SK-N-SH (cell line): ENCODE data around the gene KCNE1. TPM values are rescaled to one million over a fixed set of nuclear protein-coding genes. Genes with fewer than 3 reads are reported as not detected.

Experiments
- CTCF ChIA-PET: fragments of 300-600, 350-600 bp; formaldehyde crosslinking; extraction: SDS; loops from one replicate; lab custom pipeline; 2021; lab: Yijun Ruan, JAX
- POLR2A ChIA-PET: fragments of 350-600 bp; sonication (Branson Sonifier 250); formaldehyde crosslinking; extraction: SDS; loops from one replicate; lab custom pipeline; 2020; ENCODE audit warnings: antibody characterized with exemption, inconsistent platforms; lab: Yijun Ruan, JAX
- DNase-seq: peaks from one replicate; pipeline ENCODE4 v3.0.0; 2012
- H2AFZ ChIP-seq: fragments of 200-600 bp; sonication (generic); 2 replicates; pipeline ENCODE4 v1.8.1; 2016; ENCODE audit warnings: antibody characterized with exemption, mild to moderate bottlenecking, low read depth
- H3F3A ChIP-seq: fragments of 200-600 bp; sonication (generic); replicated peaks from 2 replicates; pipeline ENCODE3; 2016; ENCODE audit warnings: antibody characterized with exemption, mild to moderate bottlenecking; ENCODE audit not compliant: insufficient read depth
- H3K27ac ChIP-seq, 2 experiments: fragments of 200-500 bp in 1 of 2; fragments of 200-600 bp in 1 of 2; sonication (Bioruptor generic) in 1 of 2; sonication (generic), shearing (Covaris generic) in 1 of 2; 2 replicates each; pipeline versions ENCODE4 v1.5.1 to v1.6.1; 2014 to 2016; ENCODE audit warnings: low read depth in 2 of 2, inconsistent platforms in 1 of 2, low read length in 1 of 2, mild to moderate bottlenecking in 1 of 2, mixed read lengths in 1 of 2
- H3K27me3 ChIP-seq: fragments of 200-600 bp; sonication (generic), shearing (Covaris generic); 2 replicates; pipeline ENCODE4 v1.6.1; 2016; ENCODE audit warnings: mixed run types; ENCODE audit not compliant: insufficient read depth
- H3K36me3 ChIP-seq, 2 experiments: fragments of 200-500 bp in 1 of 2; fragments of 200-600 bp in 1 of 2; sonication (Bioruptor generic) in 1 of 2; sonication (generic) in 1 of 2; replicated peaks in 1 of 2; 2 replicates each; pipeline versions ENCODE3 to v1.5.1; 2014 to 2016; ENCODE audit warnings: low read length in 1 of 2, mild to moderate bottlenecking in 1 of 2; ENCODE audit not compliant: insufficient read depth in 2 of 2, control insufficient read depth in 1 of 2
- H3K4me1 ChIP-seq, 2 experiments: fragments of 200-500 bp in 1 of 2; fragments of 200-600 bp in 1 of 2; sonication (Bioruptor generic) in 1 of 2; sonication (generic), shearing (Covaris generic) in 1 of 2; 2 replicates each; pipeline versions ENCODE4 v1.5.1 to v1.6.1; 2014 to 2016; ENCODE audit warnings: low read depth in 1 of 2, low read length in 1 of 2, mixed run types in 1 of 2; ENCODE audit not compliant: insufficient read depth in 2 of 2, control insufficient read depth in 1 of 2
- H3K4me2 ChIP-seq: fragments of 200-600 bp; sonication (generic), shearing (Covaris generic); 2 replicates; pipeline ENCODE4 v1.6.1; 2017; ENCODE audit warnings: mixed run types
- H3K4me3 ChIP-seq, 2 experiments: fragments of 200-500 bp in 1 of 2; fragments of 200-600 bp in 1 of 2; sonication (Bioruptor generic) in 1 of 2; sonication (generic), shearing (Covaris generic) in 1 of 2; 2 replicates each; pipeline versions ENCODE4 v1.5.1 to v1.8.1; 2014 to 2016; ENCODE audit warnings: low read depth in 2 of 2, inconsistent platforms in 1 of 2, low read length in 1 of 2, mild to moderate bottlenecking in 1 of 2, mixed read lengths in 1 of 2, moderate library complexity in 1 of 2
- H3K79me2 ChIP-seq: fragments of 200-600 bp; sonication (generic); 2 replicates; pipeline ENCODE4 v1.8.1; 2017; ENCODE audit warnings: mild to moderate bottlenecking; ENCODE audit not compliant: insufficient read depth
- H3K9ac ChIP-seq: fragments of 200-600 bp; sonication (generic); 2 replicates; pipeline ENCODE4 v1.6.1; 2017; ENCODE audit warnings: mixed run types
- H3K9me2 ChIP-seq: fragments of 200-600 bp; sonication (generic); 2 replicates; pipeline ENCODE4 v1.6.1; 2017; ENCODE audit warnings: mixed run types
- H3K9me3 ChIP-seq: fragments of 200-600 bp; sonication (generic); 2 replicates; pipeline ENCODE4 v1.6.1; 2017; ENCODE audit warnings: mixed run types, mild to moderate bottlenecking, moderate library complexity
- H4K20me1 ChIP-seq: fragments of 200-600 bp; sonication (generic); 2 replicates; pipeline ENCODE4 v1.6.1; 2017; ENCODE audit warnings: mild to moderate bottlenecking, mixed run types; ENCODE audit not compliant: insufficient read depth
- ELF1 ChIP-seq: IDR thresholded peaks from 2 replicates; pipeline ENCODE4 v1.4.0; 2012
- EZH2phosphoT487 ChIP-seq: fragments of 200-600 bp; sonication (generic); IDR thresholded peaks from 2 replicates; pipeline ENCODE4 v1.6.1; 2017; ENCODE audit warnings: low read depth, mixed run types, mild to moderate bottlenecking, antibody characterized with exemption, moderate library complexity, borderline replicate concordance
- FOXM1 ChIP-seq: IDR thresholded peaks from 2 replicates; pipeline ENCODE4 v1.4.0; 2012; ENCODE audit warnings: low read depth, mild to moderate bottlenecking
- GABPA ChIP-seq: IDR thresholded peaks from 2 replicates; pipeline ENCODE4 v1.4.0; 2012; ENCODE audit warnings: low read depth, mild to moderate bottlenecking
- GATA2 ChIP-seq: sonication (generic); formaldehyde crosslinking; IDR thresholded peaks from 2 replicates; pipeline ENCODE4 v1.5.0; 2020; ENCODE audit warnings: mild to moderate bottlenecking, missing genetic modification reagents
- JUND ChIP-seq: IDR thresholded peaks from 2 replicates; pipeline ENCODE4 v1.4.0; 2012
- NFIC ChIP-seq: IDR thresholded peaks from 2 replicates; pipeline ENCODE4 v1.4.0; 2012; ENCODE audit warnings: borderline replicate concordance
- RAD21 ChIP-seq: IDR thresholded peaks from 2 replicates; pipeline ENCODE4 v1.6.1; 2012; ENCODE audit warnings: mild to moderate bottlenecking, low read length
- SIN3A ChIP-seq: IDR thresholded peaks from 2 replicates; pipeline ENCODE4 v1.6.1; 2012; ENCODE audit warnings: low read depth, mild to moderate bottlenecking, low read length, moderate library complexity, borderline replicate concordance
- SMC3 ChIP-seq: IDR thresholded peaks from 2 replicates; pipeline ENCODE4 v1.6.1; 2012; ENCODE audit warnings: low read depth, low read length, improper control_type of control experiment
- TCF12 ChIP-seq: IDR thresholded peaks from 2 replicates; pipeline ENCODE4 v1.4.0; 2012
- YY1 ChIP-seq: IDR thresholded peaks from 2 replicates; pipeline ENCODE4 v1.4.0; 2012; ENCODE audit warnings: low read depth, mild to moderate bottlenecking
- WGBS: methylation state at CpG from one replicate; pipeline ENCODE4 v1.1.6; 2017; ENCODE audit warnings: low lambda C conversion rate; 5-methylcytosine and 5-hydroxymethylcytosine counted together
- polyA plus RNA-seq, 3 experiments: library from polyadenylated mRNA; depleted of rRNA; stranded (reverse); fragments of >200 nt; gene quantifications; 2 replicates each; pipeline ENCODE4 v1.2.3, GENCODE V29; 2012
- TF ChIP-seq, protein P1 (sequence below): IDR thresholded peaks from 2 replicates; pipeline ENCODE4 v1.6.1; 2012; ENCODE audit warnings: mild to moderate bottlenecking, low read depth, low read length, moderate library complexity
- TF ChIP-seq, protein P2 (sequence below): fragments of 200-600 bp; sonication (generic); IDR thresholded peaks from 2 replicates; pipeline ENCODE4 v1.6.1; 2017; ENCODE audit warnings: antibody characterized with exemption, mild to moderate bottlenecking, moderate library complexity
- TF ChIP-seq, protein P3 (sequence below): IDR thresholded peaks from 2 replicates; pipeline ENCODE4 v1.4.0; 2012; ENCODE audit warnings: low read depth
- TF ChIP-seq, protein P4 (sequence below): fragments of 150-350 bp; IDR thresholded peaks from 2 replicates; pipeline ENCODE4 v1.6.1; 2017; ENCODE audit warnings: antibody characterized with exemption, low read length, low read depth, borderline replicate concordance
- TF ChIP-seq, protein P5 (sequence below): IDR thresholded peaks from 2 replicates; pipeline ENCODE4 v1.4.0; 2012; ENCODE audit warnings: low read depth, borderline replicate concordance

The KCNE1 gene
- polyA plus RNA-seq, 1 of the 3 experiments (the other 2 are of a cell fraction), result 0.16 TPM

DNA sequence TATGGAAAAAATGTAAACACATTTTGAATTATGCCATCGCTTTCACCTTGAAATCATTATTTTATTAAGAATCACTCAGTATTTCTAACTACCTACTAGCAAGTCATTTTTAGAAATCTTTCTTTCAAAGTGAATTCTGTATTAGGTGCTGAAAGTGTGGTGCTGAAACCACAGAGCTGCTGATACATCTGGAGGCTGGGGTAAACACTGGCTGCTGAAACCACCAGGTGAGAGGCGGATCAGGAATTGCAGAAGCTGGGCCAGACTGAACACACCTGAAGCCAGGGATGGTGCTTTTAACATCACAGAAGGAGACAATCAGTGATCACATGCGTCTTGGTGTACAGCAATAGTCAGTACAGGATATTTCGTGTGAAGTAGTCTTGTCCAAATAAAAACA, 42.2 kb upstream of the KCNE1 start:
- TF ChIP-seq ELF1 (no peak), RAD21 (no peak), GATA2 (no peak), SIN3A (no peak), YY1 (no peak), FOXM1 (no peak), TCF12 (no peak), JUND (no peak), NFIC (no peak), GABPA (no peak), EZH2phosphoT487 (no peak), SMC3 (no peak)
- TF ChIP-seq, protein P1, sequence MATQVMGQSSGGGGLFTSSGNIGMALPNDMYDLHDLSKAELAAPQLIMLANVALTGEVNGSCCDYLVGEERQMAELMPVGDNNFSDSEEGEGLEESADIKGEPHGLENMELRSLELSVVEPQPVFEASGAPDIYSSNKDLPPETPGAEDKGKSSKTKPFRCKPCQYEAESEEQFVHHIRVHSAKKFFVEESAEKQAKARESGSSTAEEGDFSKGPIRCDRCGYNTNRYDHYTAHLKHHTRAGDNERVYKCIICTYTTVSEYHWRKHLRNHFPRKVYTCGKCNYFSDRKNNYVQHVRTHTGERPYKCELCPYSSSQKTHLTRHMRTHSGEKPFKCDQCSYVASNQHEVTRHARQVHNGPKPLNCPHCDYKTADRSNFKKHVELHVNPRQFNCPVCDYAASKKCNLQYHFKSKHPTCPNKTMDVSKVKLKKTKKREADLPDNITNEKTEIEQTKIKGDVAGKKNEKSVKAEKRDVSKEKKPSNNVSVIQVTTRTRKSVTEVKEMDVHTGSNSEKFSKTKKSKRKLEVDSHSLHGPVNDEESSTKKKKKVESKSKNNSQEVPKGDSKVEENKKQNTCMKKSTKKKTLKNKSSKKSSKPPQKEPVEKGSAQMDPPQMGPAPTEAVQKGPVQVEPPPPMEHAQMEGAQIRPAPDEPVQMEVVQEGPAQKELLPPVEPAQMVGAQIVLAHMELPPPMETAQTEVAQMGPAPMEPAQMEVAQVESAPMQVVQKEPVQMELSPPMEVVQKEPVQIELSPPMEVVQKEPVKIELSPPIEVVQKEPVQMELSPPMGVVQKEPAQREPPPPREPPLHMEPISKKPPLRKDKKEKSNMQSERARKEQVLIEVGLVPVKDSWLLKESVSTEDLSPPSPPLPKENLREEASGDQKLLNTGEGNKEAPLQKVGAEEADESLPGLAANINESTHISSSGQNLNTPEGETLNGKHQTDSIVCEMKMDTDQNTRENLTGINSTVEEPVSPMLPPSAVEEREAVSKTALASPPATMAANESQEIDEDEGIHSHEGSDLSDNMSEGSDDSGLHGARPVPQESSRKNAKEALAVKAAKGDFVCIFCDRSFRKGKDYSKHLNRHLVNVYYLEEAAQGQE, result no peak
- TF ChIP-seq, protein P2, sequence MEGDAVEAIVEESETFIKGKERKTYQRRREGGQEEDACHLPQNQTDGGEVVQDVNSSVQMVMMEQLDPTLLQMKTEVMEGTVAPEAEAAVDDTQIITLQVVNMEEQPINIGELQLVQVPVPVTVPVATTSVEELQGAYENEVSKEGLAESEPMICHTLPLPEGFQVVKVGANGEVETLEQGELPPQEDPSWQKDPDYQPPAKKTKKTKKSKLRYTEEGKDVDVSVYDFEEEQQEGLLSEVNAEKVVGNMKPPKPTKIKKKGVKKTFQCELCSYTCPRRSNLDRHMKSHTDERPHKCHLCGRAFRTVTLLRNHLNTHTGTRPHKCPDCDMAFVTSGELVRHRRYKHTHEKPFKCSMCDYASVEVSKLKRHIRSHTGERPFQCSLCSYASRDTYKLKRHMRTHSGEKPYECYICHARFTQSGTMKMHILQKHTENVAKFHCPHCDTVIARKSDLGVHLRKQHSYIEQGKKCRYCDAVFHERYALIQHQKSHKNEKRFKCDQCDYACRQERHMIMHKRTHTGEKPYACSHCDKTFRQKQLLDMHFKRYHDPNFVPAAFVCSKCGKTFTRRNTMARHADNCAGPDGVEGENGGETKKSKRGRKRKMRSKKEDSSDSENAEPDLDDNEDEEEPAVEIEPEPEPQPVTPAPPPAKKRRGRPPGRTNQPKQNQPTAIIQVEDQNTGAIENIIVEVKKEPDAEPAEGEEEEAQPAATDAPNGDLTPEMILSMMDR, result no peak
- TF ChIP-seq, protein P3, sequence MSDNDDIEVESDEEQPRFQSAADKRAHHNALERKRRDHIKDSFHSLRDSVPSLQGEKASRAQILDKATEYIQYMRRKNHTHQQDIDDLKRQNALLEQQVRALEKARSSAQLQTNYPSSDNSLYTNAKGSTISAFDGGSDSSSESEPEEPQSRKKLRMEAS, result no peak
- TF ChIP-seq, protein P4, sequence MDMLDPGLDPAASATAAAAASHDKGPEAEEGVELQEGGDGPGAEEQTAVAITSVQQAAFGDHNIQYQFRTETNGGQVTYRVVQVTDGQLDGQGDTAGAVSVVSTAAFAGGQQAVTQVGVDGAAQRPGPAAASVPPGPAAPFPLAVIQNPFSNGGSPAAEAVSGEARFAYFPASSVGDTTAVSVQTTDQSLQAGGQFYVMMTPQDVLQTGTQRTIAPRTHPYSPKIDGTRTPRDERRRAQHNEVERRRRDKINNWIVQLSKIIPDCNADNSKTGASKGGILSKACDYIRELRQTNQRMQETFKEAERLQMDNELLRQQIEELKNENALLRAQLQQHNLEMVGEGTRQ, result no peak
- TF ChIP-seq, protein P5, sequence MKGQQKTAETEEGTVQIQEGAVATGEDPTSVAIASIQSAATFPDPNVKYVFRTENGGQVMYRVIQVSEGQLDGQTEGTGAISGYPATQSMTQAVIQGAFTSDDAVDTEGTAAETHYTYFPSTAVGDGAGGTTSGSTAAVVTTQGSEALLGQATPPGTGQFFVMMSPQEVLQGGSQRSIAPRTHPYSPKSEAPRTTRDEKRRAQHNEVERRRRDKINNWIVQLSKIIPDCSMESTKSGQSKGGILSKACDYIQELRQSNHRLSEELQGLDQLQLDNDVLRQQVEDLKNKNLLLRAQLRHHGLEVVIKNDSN, result no peak

More for the DNA sequence above, 42.2 kb upstream of the KCNE1 start:
- peak overlapping the region; percentile 80 for H2AFZ ChIP-seq
- H3K27ac ChIP-seq, result peak overlapping the region in 1 of 2 experiments; percentile 97; a peak in 3 of 4 replicates
- ChIA-PET CTCF (interaction anchor here (2.6 kb wide), 1 partner anchor 10 kb away, joined by 10 read pairs; no protein-coding TSS in a partner anchor), POLR2A (no interaction called here)
- H3K27me3 ChIP-seq, result no peaks in the 10 kb centered on the region
- 96% methylated on average over 4 of the region's 4 CpGs for WGBS
- no peaks in the 10 kb centered on the region for H4K20me1 ChIP-seq
- H3K4me3 ChIP-seq, result no peak overlapping the region
- peak overlapping the region; percentile 65; the same call in 1 of the 2 replicates for H3K9ac ChIP-seq
- H3F3A ChIP-seq, result peaks cover 23% of the 10 kb centered on the region
- no peak for DNase-seq
- H3K4me1 ChIP-seq, result peaks cover 0 to 19% of the 10 kb centered on the region in 2 experiments; a peak in 1 of 4 replicates
- no peaks in the 10 kb centered on the region for H3K36me3 ChIP-seq
- H3K9me2 ChIP-seq, result no peaks in the 10 kb centered on the region
- H3K9me3 ChIP-seq, result no peaks in the 10 kb centered on the region
- H3K79me2 ChIP-seq, result 0 out of 2 replicates have a peak, but pooled peaks cover 4% of the 10 kb centered on the region
- peak overlapping the region; percentile 65 for H3K4me2 ChIP-seq
